BE2C (cell line): ENCODE results near the gene STXBP2.

Experiments
- DNase-seq: peaks from one replicate; pipeline ENCODE4 v3.0.0-alpha.2; 2020
- H3K27me3 ChIP-seq: fragments of 250-450 bp; sonication (Bioruptor Pico); 2 replicates; pipeline ENCODE4 v1.5.1; 2020; ENCODE audit warnings: mild to moderate bottlenecking
- H3K36me3 ChIP-seq: fragments of 250-450 bp; sonication (Bioruptor Pico); 2 replicates; pipeline ENCODE4 v1.5.1; 2020; ENCODE audit warnings: mild to moderate bottlenecking
- H3K4me1 ChIP-seq: fragments of 250-450 bp; sonication (Bioruptor Pico); 2 replicates; pipeline ENCODE4 v1.5.1; 2020
- H3K4me3 ChIP-seq: 2 replicates; pipeline ENCODE4 v1.5.1; 2011; ENCODE audit warnings: low read depth, low read length
- H3K9me3 ChIP-seq: fragments of 250-450 bp; sonication (Bioruptor Pico); 2 replicates; pipeline ENCODE4 v1.5.1; 2020
- TF ChIP-seq, protein P1 (sequence below): IDR thresholded peaks from 2 replicates; pipeline ENCODE4 v1.5.1; 2012; ENCODE audit warnings: mild to moderate bottlenecking, low read depth, low read length

Gene STXBP2

DNA sequence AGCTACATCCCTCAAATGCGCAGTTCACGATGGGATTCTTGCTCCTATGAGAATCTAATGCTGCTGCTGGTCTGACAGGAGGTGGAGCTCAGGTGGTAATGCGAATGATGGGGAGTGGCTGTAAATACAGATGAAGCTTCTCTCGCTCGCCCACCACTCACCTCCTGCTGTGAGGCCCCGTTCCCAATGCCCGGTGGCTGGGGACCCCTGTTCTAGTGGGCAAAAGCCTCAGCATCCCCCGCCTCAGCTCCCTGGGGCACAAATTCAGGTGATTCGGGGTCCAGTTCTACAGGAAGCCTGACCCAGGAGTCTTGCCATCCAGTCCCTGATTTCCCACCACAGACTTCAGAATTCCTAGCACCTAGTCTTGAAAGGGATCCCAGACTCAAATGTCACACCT, 35.6 kb downstream of the STXBP2 start:
- DNase-seq, result no peak
- Histone ChIP-seq H3K36me3 (no peaks in the 10 kb centered on the region), H3K4me3 (no peak overlapping the region), H3K4me1 (no peaks in the 10 kb centered on the region), H3K9me3 (no peaks in the 10 kb centered on the region), H3K27me3 (peaks cover 56% of the 10 kb centered on the region)
- TF ChIP-seq, protein P1, sequence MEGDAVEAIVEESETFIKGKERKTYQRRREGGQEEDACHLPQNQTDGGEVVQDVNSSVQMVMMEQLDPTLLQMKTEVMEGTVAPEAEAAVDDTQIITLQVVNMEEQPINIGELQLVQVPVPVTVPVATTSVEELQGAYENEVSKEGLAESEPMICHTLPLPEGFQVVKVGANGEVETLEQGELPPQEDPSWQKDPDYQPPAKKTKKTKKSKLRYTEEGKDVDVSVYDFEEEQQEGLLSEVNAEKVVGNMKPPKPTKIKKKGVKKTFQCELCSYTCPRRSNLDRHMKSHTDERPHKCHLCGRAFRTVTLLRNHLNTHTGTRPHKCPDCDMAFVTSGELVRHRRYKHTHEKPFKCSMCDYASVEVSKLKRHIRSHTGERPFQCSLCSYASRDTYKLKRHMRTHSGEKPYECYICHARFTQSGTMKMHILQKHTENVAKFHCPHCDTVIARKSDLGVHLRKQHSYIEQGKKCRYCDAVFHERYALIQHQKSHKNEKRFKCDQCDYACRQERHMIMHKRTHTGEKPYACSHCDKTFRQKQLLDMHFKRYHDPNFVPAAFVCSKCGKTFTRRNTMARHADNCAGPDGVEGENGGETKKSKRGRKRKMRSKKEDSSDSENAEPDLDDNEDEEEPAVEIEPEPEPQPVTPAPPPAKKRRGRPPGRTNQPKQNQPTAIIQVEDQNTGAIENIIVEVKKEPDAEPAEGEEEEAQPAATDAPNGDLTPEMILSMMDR, result no peak

DNA sequence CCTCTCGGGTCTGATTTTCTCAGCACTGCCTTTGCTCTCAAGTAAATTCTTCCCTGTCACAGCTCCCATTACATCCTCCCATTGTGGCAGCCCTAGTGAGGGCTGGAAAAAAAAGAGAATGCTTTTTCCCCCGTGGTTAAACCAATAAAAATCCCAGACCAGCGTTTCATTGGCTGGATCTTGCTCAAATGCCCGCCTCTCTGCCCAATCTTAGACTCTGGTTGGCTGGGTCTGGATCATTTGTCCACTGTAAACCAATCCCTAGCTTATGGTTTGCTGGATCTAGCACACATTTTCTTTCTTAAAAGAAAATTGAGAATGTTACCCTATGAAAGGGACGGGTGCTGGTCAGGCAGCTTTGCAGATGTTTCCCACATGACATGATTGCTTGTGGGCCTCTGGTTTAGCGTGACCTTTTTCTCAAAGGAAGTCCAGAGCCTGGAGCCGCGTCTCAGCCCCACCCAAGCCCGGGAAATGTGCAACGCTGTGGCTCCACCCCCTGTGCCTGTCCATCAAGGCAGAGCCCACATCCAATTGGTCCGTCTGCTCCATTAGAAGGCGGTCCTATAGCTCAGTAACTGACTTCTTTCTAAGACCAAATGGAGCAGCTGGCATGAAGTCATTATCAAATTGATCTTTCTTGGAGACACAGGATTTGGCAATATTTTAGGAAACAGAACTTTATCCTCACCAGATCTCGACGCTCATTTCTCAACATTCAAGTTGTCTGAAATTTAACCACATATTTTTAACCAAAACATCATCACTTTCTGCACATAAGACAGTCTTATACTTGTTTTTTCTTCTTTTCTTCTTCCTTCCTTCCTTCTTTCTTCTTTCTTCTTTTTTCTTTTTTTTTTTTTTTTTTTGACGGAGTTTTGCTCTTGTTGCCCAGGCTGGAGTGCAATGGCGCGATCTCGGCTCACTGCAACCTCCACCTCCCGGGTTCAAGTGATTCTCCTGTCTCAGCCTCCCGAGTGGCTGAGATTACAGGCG, 37.4 kb downstream of the STXBP2 start:
- Histone ChIP-seq H3K27me3 (peaks cover 58% of the 10 kb centered on the region), H3K4me3 (peak overlapping the region; percentile 3; the same call in 1 of the 2 replicates)
- TF ChIP-seq, protein P1, result no peak

DNA sequence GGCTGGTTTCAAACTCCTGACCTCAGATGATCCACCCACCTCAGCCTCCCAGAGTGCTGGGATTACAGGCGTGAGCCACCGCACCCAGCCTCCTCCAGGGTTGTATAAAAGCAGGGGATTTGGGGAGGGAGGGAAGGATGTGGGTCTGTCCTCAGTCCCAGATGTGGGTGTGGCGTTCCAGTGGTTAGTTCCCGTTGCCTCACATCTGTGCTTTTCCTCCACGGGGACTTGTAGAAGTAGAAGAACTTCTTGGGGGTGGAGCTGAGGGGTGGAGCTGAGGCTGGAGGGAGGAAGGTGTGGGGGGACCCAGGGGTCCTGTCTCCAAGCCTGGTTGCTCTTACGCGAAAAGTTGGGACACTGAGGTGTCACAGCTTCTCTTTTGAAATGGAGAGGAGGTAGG, 39.5 kb downstream of the STXBP2 start:
- Histone ChIP-seq H3K27me3 (peaks cover 49% of the 10 kb centered on the region), H3K9me3 (no peaks in the 10 kb centered on the region), H3K4me3 (no peak overlapping the region), H3K36me3 (no peaks in the 10 kb centered on the region; the same call in 1 of the 2 replicates), H3K4me1 (no peaks in the 10 kb centered on the region)
- TF ChIP-seq, protein P1, result no peak
- no peak for DNase-seq

More for the DNA sequence above, 37.4 kb downstream of the STXBP2 start:
- Histone ChIP-seq H3K4me1 (no peaks in the 10 kb centered on the region), H3K9me3 (no peaks in the 10 kb centered on the region), H3K36me3 (no peaks in the 10 kb centered on the region; the same call in 1 of the 2 replicates)
- peak; percentile 74 for DNase-seq

- H3K4me1 ChIP-seq, result no peaks in the 10 kb centered on the region
- TF ChIP-seq, protein P1, result no peak
- H3K27me3 ChIP-seq, result peaks cover 44% of the 10 kb centered on the region
- no peak for DNase-seq
- H3K4me3 ChIP-seq, result no peak within 1 kb of the TSS
- H3K9me3 ChIP-seq, result no peaks in the 10 kb centered on the region
- no peaks in the 10 kb centered on the region; the same call in 1 of the 2 replicates for H3K36me3 ChIP-seq
Observed at GRCh38 chr19:7676854-7677253, 39.9 kb downstream of the STXBP2 start, which contains the start of gene MCEMP1. Gene MCEMP1, plus strand, starts transcription at chr19:7677090. Its CDS starts 31 bp downstream, at chr19:7677121.

DNA sequence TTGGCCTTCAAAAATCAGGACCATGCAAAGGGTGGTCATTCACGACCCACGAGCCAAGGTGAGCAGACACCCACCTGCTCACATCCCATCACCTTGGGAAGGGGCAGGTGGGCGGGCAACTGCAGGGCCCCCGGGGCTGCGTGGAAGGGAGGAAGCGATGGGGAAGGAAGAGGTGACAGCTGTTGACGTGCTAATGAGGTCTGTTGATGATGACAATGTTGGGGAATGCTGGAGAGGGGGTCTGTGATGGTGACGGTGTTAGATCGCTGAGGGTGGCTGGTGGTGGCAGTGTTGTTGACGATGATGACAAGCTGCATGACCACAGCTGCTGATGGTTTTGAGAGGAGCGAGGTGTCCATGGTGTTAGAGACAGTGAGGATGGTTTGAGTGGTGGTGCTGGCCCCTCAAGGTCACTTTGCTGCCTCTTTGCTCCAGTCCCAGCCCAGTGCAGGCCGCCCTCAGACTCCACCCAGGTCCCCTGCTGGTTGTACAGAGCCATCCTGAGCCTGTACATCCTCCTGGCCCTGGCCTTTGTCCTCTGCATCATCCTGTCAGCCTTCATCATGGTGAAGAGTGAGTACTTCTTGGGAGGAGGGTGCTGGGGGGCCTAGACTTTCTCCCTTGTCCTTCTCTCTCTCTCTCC, 40.9 kb downstream of the STXBP2 start:
- Histone ChIP-seq H3K27me3 (peaks cover 37% of the 10 kb centered on the region), H3K4me1 (no peaks in the 10 kb centered on the region), H3K36me3 (peaks cover 6% of the 10 kb centered on the region), H3K4me3 (no peak overlapping the region), H3K9me3 (no peaks in the 10 kb centered on the region)
- TF ChIP-seq, protein P1, result no peak
- DNase-seq, result no peak
